K562 (cell line): Measurements from ENCODE around the gene RABIF.

Experiments used
- HDGF ChIP-seq: fragments of 450-650 bp; IDR thresholded peaks from 2 replicates; pipeline ENCODE4 v1.6.1; 2016
- HOXB6 ChIP-seq: fragments of 250-450 bp; sonication (Bioruptor Pico); IDR thresholded peaks from 2 replicates; pipeline ENCODE4 v1.5.1; 2022; ENCODE audit warnings: mild to moderate bottlenecking, borderline replicate concordance
- RFX7 ChIP-seq: fragments of 250-450 bp; sonication (Bioruptor Pico); IDR thresholded peaks from 2 replicates; pipeline ENCODE4 v1.5.1; 2021; ENCODE audit warnings: mild to moderate bottlenecking
- ZKSCAN8 ChIP-seq: fragments of 200-800 bp; sonication (Bioruptor generic); IDR thresholded peaks from 2 replicates; pipeline ENCODE4 v1.6.1; 2016; ENCODE audit warnings: missing genetic modification characterization, missing compliant biosample characterization
- TF ChIP-seq, protein P1 (sequence below), 2 experiments: fragments of 200-800 bp in 1 of 2; sonication (Bioruptor generic) in 1 of 2; sonication (generic) in 1 of 2; formaldehyde crosslinking in 1 of 2; IDR thresholded peaks in 1 of 2; conservative IDR thresholded peaks in 1 of 2; 2 replicates each; pipeline versions ENCODE4 v1.5.0 to v1.6.1; 2016 to 2020; ENCODE audit warnings: missing compliant biosample characterization in 1 of 2, missing genetic modification characterization in 1 of 2, missing genetic modification reagents in 1 of 2
- TF ChIP-seq, protein P2 (sequence below), 3 experiments: IDR thresholded peaks in 2 of 3; conservative IDR thresholded peaks in 1 of 3; 2 replicates each; pipeline ENCODE4 v1.5.1; 2011 to 2012; ENCODE audit warnings: low read length in 3 of 3, mild to moderate bottlenecking in 3 of 3, control low read depth in 2 of 3, improper control_type of control experiment in 1 of 3, inconsistent platforms in 1 of 3, low read depth in 1 of 3, mixed read lengths in 1 of 3, moderate library complexity in 1 of 3; ENCODE audit not compliant: insufficient read depth in 2 of 3

DNA sequence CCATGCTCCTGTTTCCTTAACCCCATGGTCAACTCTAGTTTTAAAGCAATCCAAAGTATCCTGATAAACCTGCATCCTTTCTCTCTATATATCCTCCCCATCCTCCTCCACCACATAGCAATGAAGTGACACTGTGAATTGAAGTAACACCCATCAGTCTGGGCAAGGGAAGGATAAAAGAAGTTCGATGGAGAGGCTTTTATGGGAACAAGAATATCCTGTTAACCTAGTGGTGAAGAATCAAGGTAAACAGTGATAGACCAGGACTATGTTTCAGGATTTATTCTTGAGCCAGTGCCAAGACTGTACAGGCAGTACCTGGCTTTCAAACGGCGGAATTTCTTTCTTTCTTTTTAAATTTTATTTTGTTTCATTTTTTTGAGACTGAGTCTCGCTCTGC, 17.6 kb downstream of the RABIF start:
- TF ChIP-seq ZKSCAN8 (CRISPR knock-in tag) = no peak
- TF ChIP-seq RFX7 (CRISPR knock-in tag) = no peak
- TF ChIP-seq HOXB6 (CRISPR knock-in tag) = no peak
- TF ChIP-seq HDGF = no peak
- TF ChIP-seq, protein P1, sequence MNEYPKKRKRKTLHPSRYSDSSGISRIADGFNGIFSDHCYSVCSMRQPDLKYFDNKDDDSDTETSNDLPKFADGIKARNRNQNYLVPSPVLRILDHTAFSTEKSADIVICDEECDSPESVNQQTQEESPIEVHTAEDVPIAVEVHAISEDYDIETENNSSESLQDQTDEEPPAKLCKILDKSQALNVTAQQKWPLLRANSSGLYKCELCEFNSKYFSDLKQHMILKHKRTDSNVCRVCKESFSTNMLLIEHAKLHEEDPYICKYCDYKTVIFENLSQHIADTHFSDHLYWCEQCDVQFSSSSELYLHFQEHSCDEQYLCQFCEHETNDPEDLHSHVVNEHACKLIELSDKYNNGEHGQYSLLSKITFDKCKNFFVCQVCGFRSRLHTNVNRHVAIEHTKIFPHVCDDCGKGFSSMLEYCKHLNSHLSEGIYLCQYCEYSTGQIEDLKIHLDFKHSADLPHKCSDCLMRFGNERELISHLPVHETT (CRISPR knock-in tag; conservative IDR thresholded peaks at IDR 0.05 in 1 of 2, IDR thresholded peaks at IDR 0.05 in 1 of 2) = no peak
- TF ChIP-seq, protein P2, sequence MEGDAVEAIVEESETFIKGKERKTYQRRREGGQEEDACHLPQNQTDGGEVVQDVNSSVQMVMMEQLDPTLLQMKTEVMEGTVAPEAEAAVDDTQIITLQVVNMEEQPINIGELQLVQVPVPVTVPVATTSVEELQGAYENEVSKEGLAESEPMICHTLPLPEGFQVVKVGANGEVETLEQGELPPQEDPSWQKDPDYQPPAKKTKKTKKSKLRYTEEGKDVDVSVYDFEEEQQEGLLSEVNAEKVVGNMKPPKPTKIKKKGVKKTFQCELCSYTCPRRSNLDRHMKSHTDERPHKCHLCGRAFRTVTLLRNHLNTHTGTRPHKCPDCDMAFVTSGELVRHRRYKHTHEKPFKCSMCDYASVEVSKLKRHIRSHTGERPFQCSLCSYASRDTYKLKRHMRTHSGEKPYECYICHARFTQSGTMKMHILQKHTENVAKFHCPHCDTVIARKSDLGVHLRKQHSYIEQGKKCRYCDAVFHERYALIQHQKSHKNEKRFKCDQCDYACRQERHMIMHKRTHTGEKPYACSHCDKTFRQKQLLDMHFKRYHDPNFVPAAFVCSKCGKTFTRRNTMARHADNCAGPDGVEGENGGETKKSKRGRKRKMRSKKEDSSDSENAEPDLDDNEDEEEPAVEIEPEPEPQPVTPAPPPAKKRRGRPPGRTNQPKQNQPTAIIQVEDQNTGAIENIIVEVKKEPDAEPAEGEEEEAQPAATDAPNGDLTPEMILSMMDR (IDR thresholded peaks at IDR 0.05 in 2 of 3, conservative IDR thresholded peaks at IDR 0.05 in 1 of 3; ENCODE audit: insufficient read depth in 2 of 3, low read depth in 1 of 3, low read length in 3 of 3) = no peak
